GM12864 (cell line): Measurements from ENCODE around the gene DUSP3.

Experiments
- DNase-seq: peaks from one replicate; pipeline ENCODE4 v3.0.0-alpha.2; 2011; ENCODE audit warnings: low read depth
- H3K4me3 ChIP-seq: 2 replicates; pipeline ENCODE4 v1.5.1; 2011; ENCODE audit warnings: mild to moderate bottlenecking, low read depth, low read length, control low read depth
- CTCF ChIP-seq: IDR thresholded peaks from 2 replicates; pipeline ENCODE4 v1.5.1; 2011; ENCODE audit warnings: low read depth, mild to moderate bottlenecking, moderate library complexity, low read length, control low read depth, inconsistent platforms; ENCODE audit errors: missing control alignments

The DUSP3 gene

GRCh38 chr17:43736389-43736788 is 42.4 kb downstream of the DUSP3 start:
- no peak for TF ChIP-seq CTCF
- H3K4me3 ChIP-seq: no peak overlapping the region
- no peak for DNase-seq

GRCh38 chr17:43734376-43734775 is 44.4 kb downstream of the DUSP3 start:
- TF ChIP-seq CTCF: no peak
- H3K4me3 ChIP-seq: no peak overlapping the region
- DNase-seq: no peak

- no peak for TF ChIP-seq CTCF
- no peak for DNase-seq
- no peak overlapping the region for H3K4me3 ChIP-seq
Observed at GRCh38 chr17:43733956-43734355, 44.8 kb downstream of the DUSP3 start.

GRCh38 chr17:43732958-43733357 is 45.8 kb downstream of the DUSP3 start:
- no peak overlapping the region for H3K4me3 ChIP-seq
- no peak for DNase-seq
- TF ChIP-seq CTCF: no peak

- no peak overlapping the region for H3K4me3 ChIP-seq
- DNase-seq: no peak
Observed at GRCh38 chr17:43728081-43728480, 50.7 kb downstream of the DUSP3 start.

GRCh38 chr17:43723697-43724359 is 54.9 kb downstream of the DUSP3 start:
- no peak overlapping the region for H3K4me3 ChIP-seq
- no peak for TF ChIP-seq CTCF
- DNase-seq: no peak

More at GRCh38 chr17:43728081-43728480, 50.7 kb downstream of the DUSP3 start:
- TF ChIP-seq CTCF: no peak
